SIG-M5 (cell line): ENCODE measurements around the gene NCOA5.
A peak's percentile ranks its signal among the peaks of the same experiment; 100 is the strongest.

Experiments used
- DNase-seq: peaks from one replicate; lab custom pipeline; 2025; lab: John Stamatoyannopoulos, UW

NCOA5 gene

DNA sequence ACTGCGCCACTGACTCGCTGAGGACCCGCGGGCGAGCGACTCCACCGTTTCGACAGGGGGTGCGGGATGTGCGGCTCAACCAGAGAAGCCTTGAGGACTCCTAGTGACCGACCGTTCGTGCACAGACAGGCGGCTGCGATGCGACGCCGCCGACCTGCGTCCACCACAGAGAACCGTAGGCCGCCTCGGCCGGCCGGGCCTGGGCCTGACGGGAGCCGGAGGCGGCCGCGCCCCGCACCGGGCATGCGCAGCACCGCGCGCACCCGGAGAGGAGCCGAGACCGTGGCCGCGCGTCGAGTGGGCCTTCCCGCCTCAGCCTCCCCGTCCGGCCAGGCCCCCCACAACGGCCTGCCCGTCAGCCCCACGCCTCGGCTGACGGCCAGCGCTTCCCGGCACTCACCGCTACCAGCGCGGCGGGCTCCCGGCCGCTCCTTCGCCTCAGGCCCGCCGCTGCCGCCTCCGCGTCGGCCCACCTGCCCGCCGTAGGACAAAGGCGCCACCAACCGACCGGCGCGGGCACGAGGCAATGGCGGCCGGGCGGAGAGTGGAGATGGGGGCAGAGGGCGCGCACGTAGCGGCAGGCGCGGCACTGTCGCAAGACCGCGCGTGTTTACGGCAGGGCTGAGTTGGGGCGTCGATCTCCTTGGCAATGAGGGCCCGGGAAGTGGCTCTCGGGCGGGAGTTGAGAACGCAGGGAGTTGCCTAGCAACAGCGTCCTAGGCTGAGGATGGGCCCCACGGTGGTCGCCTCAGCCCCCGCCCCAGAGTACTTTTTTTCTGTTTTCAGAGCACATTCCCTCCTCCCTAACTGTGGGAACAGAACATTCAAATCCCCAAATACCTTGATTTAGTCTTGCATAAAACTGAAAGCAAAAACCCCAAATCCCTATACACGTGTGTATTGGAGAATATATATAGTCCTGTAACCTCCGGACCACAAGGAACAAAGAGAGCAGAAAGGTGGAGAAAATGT is at the start of gene NCOA5:
Gene NCOA5, minus strand, starts transcription at position 546 of the 972 bp plus-strand sequence. CDS start 10,538 bp downstream, outside the sequence.
- peak; percentile 59 for DNase-seq

DNA sequence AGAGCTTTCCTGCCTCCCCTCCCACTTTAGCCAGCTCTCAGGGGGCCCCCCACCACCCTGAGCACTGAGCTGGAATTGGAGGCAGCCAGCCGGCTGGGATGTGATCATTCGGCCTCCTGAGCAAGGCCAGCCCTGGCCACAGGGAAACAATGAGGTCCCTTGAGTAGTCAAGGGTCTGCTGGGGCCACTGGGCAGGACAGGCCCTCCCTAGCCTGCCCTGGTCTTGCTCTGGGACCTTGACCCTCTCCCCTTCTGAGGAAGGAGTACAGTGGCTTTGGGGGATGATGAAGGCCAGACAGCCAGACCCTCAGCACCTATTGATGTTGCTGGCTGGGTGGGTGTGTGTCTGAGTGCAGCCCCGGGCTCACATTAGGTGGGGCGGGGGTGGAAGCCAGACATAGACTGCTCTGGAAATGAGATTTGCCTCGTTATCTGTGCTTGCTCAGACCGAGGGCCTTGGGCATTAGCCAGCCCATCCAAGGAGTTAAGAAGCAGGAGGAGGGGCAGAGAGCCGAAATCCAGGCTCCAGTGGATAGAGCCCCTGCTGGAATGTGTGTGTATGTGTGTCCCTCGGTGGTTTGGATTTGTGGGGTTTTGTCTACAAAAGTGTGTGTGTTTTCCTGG is 49.6 kb upstream of the NCOA5 start:
- no peak for DNase-seq

GRCh38 chr20:46137816-46138215 is 48.1 kb upstream of the NCOA5 start:
- no peak for DNase-seq

DNA sequence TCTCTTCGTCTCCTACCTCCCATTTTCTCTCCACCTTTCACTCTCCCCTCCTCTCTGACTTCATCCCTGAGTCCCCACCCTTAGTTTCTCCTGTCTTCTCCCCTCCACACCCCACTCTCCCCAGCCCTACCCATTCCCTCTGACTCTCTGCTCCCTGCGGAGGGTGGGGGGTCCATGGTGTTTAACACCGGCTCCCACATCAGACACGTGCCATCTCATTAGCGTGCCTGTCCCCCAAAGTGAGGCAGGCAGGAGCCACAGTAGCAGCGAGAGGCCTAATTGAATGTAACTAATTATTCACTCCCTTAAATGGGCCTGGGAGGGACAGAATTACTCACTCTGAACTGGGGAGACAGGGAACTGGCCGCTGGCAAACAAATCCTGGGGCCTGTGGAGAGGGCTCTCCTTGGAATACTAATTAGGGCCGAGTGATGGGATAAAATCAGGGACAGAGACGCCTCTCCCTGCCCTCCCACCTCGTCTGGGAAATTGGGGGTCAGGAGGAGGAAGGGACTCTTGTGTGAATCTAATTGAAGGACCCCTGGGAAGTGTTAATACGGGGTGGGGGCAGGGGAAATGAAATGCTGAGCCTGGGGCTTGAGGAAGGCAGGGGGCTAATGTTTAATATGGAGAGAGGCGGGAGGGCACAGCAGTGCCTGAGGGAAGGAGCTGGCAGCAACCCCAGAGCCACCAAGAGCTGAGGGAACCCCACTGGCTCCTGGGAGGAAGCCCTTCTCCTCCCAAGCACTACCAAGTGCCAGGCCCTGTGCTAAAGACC is 46.3 kb upstream of the NCOA5 start:
- no peak for DNase-seq

DNA sequence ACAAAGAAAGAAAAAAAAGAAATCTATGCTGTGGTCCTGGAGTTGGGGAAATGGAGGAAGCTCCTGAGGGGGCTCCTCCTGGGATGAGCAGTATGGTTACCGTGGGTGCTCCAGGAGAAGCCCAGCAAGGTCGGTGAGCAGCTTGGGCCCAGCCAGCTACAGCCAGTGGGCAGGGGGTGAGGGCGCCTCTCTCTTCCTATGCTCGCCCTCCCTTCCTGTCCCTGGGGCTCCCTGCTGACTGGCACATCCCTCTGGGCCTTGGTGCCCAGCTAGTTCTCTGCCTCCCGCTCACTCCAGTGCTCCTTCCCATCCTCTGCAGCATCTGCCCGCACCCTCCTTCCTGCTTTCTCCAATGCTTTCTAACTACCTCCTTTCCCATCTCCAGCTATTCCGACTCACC is 45.0 kb upstream of the NCOA5 start:
- no peak for DNase-seq

- DNase-seq = no peak
Measured at GRCh38 chr20:46133886-46134654, 44.3 kb upstream of the NCOA5 start.

DNA sequence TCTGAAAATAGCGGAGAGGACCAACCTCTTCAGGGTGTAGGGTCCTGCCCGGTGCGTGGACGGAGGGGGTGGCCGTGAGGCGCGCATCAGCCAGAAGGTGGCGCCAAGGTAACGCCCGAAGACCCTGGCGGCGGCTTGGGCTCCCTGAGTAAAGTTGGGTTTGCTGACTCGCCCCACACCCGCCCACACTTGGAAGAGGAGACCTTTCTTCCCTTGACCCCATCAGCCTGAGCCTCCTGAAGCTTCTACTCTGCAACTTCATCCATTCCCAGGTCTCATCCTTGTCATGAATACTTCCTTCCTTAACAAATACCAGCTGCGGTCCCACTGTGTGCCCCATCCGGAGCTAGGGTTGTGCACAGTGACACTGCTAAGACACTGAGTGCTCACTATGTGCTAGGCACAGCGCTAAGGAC is 43.0 kb upstream of the NCOA5 start:
- no peak for DNase-seq

- DNase-seq = no peak
Measured at GRCh38 chr20:46131396-46131795, 41.6 kb upstream of the NCOA5 start.

GRCh38 chr20:46130534-46130933 is 40.8 kb upstream of the NCOA5 start:
- no peak for DNase-seq

DNA sequence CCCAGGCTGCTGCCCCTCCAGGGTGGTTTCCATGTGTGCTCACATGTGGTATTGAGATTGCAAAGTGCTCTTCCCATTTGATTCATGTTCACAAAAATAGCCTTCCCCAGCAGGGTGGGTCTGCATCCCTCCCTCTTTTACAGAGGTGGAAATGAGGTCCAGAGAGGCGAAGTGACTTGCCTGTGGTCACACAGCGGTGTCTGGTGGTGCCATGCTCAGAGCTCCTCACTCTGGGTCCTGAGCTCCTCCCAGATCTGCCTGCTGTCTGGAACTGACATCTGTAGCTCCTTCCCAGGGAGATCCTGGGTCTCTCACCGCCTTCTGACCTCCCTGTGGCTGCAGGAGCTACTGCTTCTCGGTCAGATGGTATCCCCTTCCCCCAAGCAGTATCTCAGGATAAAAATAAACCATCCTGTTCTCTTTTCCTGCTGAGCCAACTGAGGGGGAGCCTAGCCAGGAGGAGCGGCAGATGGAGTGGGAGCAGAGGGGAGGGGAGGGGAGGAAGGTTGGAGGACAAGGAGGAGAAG is 40.3 kb upstream of the NCOA5 start:
- DNase-seq = no peak

- no peak for DNase-seq
Measured at GRCh38 chr20:46128310-46129151, 38.8 kb upstream of the NCOA5 start.

GRCh38 chr20:46127396-46128010 is 37.7 kb upstream of the NCOA5 start:
- no peak for DNase-seq

GRCh38 chr20:46126440-46127056 is 36.8 kb upstream of the NCOA5 start:
- DNase-seq = no peak

DNA sequence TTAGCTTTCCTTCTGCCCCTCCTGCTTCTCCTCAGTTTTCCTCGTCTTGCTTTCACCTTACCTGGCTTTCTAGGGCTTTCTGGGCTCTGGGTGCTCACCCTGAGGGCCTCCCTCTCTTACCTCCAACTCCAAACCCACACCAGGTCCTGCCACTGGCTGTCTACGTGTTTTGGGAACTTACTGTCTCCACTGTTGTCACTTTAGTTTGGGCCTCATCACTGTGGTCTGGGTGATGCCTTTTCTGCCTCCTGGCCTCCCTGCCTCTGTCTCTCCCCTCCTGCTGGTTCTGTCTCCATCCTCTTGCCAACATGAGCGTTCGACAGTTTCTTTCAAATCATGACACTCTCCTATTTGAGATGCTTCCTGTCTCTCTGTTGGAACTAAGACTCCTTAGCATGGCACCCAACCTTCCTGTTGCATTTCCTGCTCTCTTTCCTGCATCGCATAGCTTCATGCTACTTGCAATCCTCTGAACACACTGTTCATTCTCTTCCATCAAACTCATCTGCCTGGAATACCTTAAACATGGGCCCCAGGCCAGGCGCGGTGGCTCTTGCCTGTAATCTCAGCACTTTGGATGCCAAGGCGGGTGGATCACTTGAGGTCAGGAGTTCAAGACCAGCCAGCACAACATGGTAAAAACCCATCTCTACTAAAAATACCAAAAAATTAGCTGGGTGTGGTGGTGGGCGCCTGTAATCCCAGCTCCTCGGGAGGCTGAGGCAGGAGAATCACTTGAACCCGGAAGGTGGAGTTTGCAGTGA is 33.9 kb upstream of the NCOA5 start:
- no peak for DNase-seq

DNA sequence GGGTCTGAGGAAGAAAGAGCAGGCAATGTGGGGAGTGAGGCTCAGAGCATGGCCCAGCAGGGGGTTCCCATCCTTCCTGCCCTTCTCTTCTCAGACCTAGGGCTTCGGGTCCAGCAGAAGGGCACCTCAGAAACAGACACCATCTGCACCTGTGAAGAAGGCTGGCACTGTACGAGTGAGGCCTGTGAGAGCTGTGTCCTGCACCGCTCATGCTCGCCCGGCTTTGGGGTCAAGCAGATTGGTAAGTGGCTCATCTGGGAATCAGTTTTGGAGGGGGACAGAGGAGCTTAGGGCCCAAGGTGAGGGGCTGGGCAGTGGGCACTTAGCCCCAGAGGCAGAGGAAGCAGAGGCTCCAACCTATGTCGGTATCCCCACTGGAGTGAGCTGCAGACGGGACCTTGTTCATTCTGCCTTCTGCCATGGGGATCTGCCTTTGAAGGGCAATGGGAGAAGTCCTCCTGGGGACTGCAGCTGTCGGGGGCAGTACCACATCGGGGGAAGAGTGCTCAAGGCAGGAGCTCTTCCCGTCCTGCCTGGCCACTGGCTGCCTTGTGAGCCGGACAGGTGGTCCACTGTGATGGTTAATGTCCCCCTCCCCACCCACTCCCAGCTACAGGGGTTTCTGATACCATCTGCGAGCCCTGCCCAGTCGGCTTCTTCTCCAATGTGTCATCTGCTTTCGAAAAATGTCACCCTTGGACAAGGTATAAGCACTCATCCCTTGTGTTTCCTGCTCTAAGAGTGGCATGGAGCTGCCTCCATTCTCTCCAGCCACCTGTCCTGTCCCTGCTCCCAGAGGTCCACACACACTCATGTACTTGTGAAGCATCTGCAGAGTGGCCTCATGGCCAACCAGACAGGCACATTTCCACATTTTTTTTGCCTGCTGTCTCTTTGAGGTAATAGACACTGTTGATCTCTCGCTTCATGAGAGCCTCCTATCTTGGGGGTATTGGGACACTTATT is 33.0 kb upstream of the NCOA5 start:
- no peak for DNase-seq

- DNase-seq = no peak
Measured at GRCh38 chr20:46122071-46122470, 32.3 kb upstream of the NCOA5 start.

DNA sequence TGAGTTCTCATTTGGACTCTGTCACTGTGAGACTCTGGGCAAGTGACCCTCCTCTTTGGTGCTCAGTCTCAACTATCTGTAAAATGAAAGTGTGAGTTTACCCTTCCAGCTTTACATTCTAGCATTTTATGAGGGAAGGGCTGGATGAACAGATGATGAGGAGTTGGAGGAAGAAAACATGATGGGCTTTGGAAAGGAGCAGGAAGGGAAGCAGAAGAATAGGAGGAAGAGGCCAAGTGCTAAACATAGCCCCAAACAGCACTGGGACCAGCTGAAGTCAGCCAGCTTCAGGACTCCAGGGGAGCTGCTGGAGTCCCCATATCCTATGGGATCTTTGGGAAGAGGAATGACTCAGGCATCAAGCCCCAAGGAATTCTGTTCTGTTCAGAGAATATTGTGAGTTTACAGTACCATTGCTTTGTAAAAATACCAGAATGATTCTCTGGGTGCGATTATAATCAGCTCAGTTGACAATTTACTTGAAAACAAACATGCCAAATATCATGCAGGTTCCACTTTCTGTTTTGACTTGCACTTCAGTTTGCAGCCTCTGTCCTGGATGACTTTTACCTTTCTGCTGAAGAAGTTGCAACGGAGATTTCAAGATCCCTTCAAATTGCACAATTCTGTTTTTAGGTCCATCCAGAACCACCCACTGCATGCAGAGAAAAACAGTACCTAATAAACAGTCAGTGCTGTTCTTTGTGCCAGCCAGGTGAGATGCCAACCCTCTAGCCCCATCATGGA is 31.6 kb upstream of the NCOA5 start:
- DNase-seq = no peak
